ENCODE data around the gene ZNF154. TPM values are rescaled to one million over a fixed set of nuclear protein-coding genes. Genes with fewer than 3 reads are reported as not detected.

ZNF154 gene
- total RNA-seq, result 0.33 and 0.34 TPM in 2 replicates

DNA sequence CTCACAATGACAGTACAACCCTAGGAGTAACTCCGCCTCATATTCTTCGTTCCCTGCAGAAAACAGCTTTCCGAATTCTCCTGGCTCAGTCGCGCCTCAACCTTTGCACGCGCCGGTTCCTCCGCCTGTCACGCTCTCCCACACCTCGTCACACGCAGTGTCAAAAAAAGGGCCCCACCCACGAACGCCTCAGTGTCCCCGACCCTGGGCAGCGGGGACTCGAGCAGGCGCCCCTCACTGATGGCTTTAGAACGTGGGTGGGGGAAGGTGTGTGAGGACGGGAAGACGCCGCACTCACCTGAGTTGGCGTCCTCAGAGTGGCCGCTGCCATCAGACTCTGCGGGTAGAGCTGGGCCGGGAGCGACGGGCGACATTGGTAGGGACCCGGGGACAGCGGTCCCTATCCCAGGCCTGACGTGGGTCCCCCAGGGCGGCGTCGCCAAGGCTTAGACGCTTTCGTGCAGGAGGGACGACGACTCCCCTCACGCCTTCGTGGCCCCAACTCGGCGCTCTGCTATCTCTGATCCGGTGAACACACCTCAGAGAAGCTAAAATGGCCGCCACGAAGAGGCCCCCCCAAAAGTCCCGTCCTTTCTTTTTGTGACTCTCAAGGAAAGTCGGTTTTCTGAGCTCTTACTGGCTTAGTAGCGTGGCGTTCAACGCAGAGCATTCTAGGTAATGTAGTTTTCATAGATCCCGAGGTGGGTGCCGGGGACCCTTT lies at the start of gene ZNF154:
ZNF154 (minus strand) TSS at position 564 of the 721 bp plus-strand sequence; CDS start at position 331, 233 bp downstream.

GRCh38 chr19:57746580-57747471 lies 37.8 kb upstream of the ZNF154 start, which contains the start of gene ZNF776:
ZNF776 (plus strand) TSS chr19:57746815; CDS start chr19:57747059, 244 bp downstream.

DNA sequence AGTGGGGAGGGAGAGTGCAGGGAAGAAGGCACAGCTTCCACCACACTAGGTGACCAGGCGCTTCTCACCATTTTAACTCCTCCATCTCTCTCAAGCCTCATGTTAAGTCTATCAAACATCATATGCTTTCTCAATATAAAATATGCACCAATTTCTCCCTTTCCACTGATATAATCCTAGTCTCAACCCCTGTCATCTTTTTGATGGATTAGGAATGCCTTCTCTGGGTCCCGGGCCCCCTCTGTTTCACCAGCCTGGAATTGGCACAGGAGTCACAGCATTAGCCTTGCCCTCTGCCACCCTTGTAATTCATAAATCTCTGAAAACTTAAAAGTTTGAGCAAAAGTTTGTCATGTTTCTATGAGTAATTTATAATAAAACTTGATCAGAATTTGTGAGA lies 40.4 kb downstream of the ZNF154 start, which contains the start of gene ZSCAN4:
ZSCAN4 (plus strand) TSS at position 301 of the 400 bp plus-strand sequence. CDS start 7,211 bp downstream, outside the sequence.

Other genes starting within 250 kb of the ZNF154 start
- gene ZNF772, start 231.6 kb downstream of the ZNF154 start, total RNA-seq, result 10.5 and 15.0 TPM in 2 replicates
- gene ZNF419, start 221.5 kb downstream of the ZNF154 start, total RNA-seq, result 4.2 and 9.5 TPM in 2 replicates
- gene ZNF773, start 209.3 kb downstream of the ZNF154 start, total RNA-seq, result 1.7 and 5.9 TPM in 2 replicates
- 0.93 and 1.6 TPM in 2 replicates for gene ZNF549, start 181.8 kb downstream of the ZNF154 start, total RNA-seq
- 2.5 and 4.1 TPM in 2 replicates for gene ZNF550, start 149.3 kb downstream of the ZNF154 start, total RNA-seq
- 2.9 and 3.0 TPM in 2 replicates for gene ZNF416, start 130.3 kb downstream of the ZNF154 start, total RNA-seq
- 2.8 and 3.2 TPM in 2 replicates for gene ZIK1, start 125.1 kb downstream of the ZNF154 start, total RNA-seq
- 4.1 and 7.9 TPM in 2 replicates for gene ZNF530, start 109.3 kb downstream of the ZNF154 start, total RNA-seq
- 7.3 and 8.6 TPM in 2 replicates for gene ZNF134, start 95.0 kb downstream of the ZNF154 start, total RNA-seq
- 4.4 and 6.1 TPM in 2 replicates for gene ZNF211, start 76.0 kb downstream of the ZNF154 start, total RNA-seq
- not detected in 2 replicates for gene ZSCAN4, start 40.3 kb downstream of the ZNF154 start, total RNA-seq
- 4.1 and 5.2 TPM in 2 replicates for gene ZNF551, start 27.2 kb downstream of the ZNF154 start, total RNA-seq
- gene ZNF671, start 18.4 kb upstream of the ZNF154 start, total RNA-seq, result 2.6 and 3.1 TPM in 2 replicates
- 7.9 and 14.7 TPM in 2 replicates for gene ZNF776, start 37.6 kb upstream of the ZNF154 start, total RNA-seq
- gene ZNF586, start 60.5 kb upstream of the ZNF154 start, total RNA-seq, result 4.8 and 5.1 TPM in 2 replicates
- gene ZNF552, start 105.7 kb upstream of the ZNF154 start, total RNA-seq, result 4.7 and 7.6 TPM in 2 replicates
- gene ZNF587B, start 121.1 kb upstream of the ZNF154 start, total RNA-seq, result 10.1 TPM in 2 replicates
- gene ZNF587, start 140.7 kb upstream of the ZNF154 start, total RNA-seq, result 10.1 and 13.0 TPM in 2 replicates
- gene ZNF814, start 179.8 kb upstream of the ZNF154 start, total RNA-seq, result 4.9 and 6.5 TPM in 2 replicates
- 3.1 and 5.5 TPM in 2 replicates for gene ZNF417, start 207.4 kb upstream of the ZNF154 start, total RNA-seq
- 0.40 and 2.2 TPM in 2 replicates for gene ZNF418, start 226.2 kb upstream of the ZNF154 start, total RNA-seq
- gene ZNF256, start 238.5 kb upstream of the ZNF154 start, total RNA-seq, result 1.7 and 3.0 TPM in 2 replicates